K562 (cell line): Measurements from ENCODE around the gene BCAN.

Experiments used
- CTCF ChIP-seq, 3 experiments: IDR thresholded peaks in 2 of 3; conservative IDR thresholded peaks in 1 of 3; 2 replicates each; pipeline ENCODE4 v1.5.1; 2011 to 2012; ENCODE audit warnings: low read length in 3 of 3, mild to moderate bottlenecking in 3 of 3, control low read depth in 2 of 3, improper control_type of control experiment in 1 of 3, inconsistent platforms in 1 of 3, low read depth in 1 of 3, mixed read lengths in 1 of 3, moderate library complexity in 1 of 3; ENCODE audit not compliant: insufficient read depth in 2 of 3
- KDM1A ChIP-seq, 2 experiments: fragments of 450-650 bp; IDR thresholded peaks; 2 replicates each; pipeline ENCODE4 v1.6.1; 2016; ENCODE audit warnings: mild to moderate bottlenecking in 2 of 2
- MAFK ChIP-seq: IDR thresholded peaks from 2 replicates; pipeline ENCODE4 v1.6.1; 2011; ENCODE audit warnings: low read length, improper control_type of control experiment
- PREB ChIP-seq: sonication (generic); formaldehyde crosslinking; IDR thresholded peaks from 2 replicates; pipeline ENCODE4 v1.8.1; 2023; ENCODE audit warnings: mild to moderate bottlenecking, missing genetic modification reagents
- RNF2 ChIP-seq: sonication (generic); IDR thresholded peaks from 2 replicates; pipeline ENCODE4 v1.6.1; 2016
- ZBTB49 ChIP-seq: sonication (generic); formaldehyde crosslinking; IDR thresholded peaks from 2 replicates; pipeline ENCODE4 v1.8.0; 2022; ENCODE audit warnings: missing genetic modification reagents, mild to moderate bottlenecking, borderline replicate concordance
- ZNF830 ChIP-seq: fragments of 250-450 bp; sonication (Bioruptor Pico); IDR thresholded peaks from 2 replicates; pipeline ENCODE4 v1.5.0; 2021; ENCODE audit warnings: mild to moderate bottlenecking

- TF ChIP-seq KDM1A (IDR thresholded peaks at IDR 0.05) (no peak), RNF2 (no peak), PREB (no peak), ZNF830 (CRISPR knock-in tag) (no peak), MAFK (no peak), CTCF (IDR thresholded peaks at IDR 0.05 in 2 of 3, conservative IDR thresholded peaks at IDR 0.05 in 1 of 3; ENCODE audit: insufficient read depth in 2 of 3, low read depth in 1 of 3, low read length in 3 of 3) (no peak), ZBTB49 (CRISPR knock-in tag) (no peak)
These were observed 62.3 kb downstream of the BCAN start for GRCh38 chr1:156704166-156704711.
